Glomerular endothelial cell (primary cell): ENCODE measurements around the gene GPR55. TPM values are rescaled to one million over a fixed set of nuclear protein-coding genes. Genes with fewer than 3 reads are reported as not detected.

ENCODE experiments used
- DNase-seq: peaks from one replicate; pipeline ENCODE4 v3.0.0-alpha.2; 2011; ENCODE audit warnings: low read depth, low spot score; ENCODE audit errors: extremely low read depth
- total RNA-seq: library from RNA; depleted of rRNA; stranded (reverse); fragments of >200 nt; gene quantifications from 2 replicates; pipeline ENCODE4 v1.2.3, GENCODE V29; 2015

Gene GPR55
- total RNA-seq, 1 donor from 2014 or later = not detected

DNA sequence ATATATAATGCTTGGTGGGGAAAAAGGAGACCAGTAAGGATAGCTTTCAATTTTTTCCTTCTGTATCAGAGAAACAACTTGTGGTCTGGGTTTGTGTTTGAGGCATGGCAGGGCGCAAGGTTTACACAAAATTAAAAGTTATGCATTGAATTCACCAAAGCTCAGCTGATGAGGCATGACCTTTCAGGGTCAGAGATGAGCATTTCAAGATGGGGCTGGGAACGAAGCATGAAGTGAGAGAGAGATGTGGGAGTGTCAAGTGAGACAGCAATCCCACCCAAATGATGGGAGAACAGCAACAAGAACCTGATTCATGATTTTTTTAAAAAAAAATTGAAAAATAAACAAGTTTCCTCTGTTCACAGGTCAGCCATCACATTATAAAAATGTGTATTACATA is 4.9 kb downstream of the GPR55 start:
- no peak for DNase-seq

DNA sequence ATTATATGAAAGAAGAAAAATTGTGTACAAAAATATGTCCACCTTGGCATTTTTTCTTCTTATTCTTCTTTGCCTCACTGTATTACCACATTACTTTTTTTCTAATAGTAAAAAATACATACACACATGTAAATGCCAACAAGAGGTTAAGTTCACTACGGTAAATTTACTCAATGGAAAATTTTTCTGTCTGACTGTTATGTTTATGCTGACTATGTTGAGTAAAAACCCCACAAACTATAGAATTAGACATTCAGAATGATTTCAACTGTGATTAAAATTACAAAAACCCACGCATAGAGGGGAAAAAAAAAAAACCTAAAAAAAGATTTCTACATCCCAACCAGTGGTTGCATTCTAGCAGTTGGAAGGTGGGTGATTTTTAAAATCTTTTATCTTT is 5.4 kb downstream of the GPR55 start:
- no peak for DNase-seq

- no peak for DNase-seq
Measured at GRCh38 chr2:230919240-230919639, 5.8 kb downstream of the GPR55 start.

DNA sequence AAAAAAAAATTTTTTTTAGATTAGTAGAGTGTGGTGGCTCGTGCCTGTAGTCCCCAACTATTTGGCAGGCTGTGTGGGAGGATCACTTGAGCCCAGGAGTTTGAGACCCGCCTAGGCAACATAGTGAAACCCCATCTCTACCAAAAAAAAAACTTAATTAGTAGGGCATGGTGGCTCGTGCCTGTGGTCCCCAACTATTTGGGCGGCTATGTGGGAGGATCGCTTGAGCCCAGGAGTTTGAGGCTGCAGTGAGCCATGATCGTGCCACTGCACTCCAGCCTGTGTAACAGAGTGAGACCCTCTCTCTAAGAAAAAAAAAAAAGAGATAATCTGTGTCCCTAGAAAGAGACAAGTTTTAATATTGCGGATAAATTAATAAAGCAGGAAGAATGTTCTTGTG is 8.8 kb downstream of the GPR55 start:
- no peak for DNase-seq

DNA sequence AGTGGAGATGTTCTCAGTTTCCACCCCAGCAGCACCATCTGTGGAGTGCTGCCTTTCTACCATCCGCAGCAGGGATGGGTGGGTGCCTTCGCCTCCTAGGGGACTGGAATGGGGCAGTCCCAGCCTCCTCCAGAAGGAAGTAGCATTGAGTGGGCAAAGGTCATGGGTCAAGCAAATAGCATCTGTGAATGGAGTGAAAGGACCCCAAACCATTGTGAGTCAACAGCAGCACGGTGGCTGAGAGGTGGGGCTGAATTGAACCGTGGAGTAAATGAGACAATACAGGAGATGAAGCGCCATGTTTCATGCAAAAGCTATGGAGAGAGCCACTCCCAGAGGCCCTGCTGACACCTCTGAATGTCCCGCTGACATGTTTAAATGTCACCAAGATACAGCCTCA is 9.7 kb downstream of the GPR55 start:
- no peak for DNase-seq

DNA sequence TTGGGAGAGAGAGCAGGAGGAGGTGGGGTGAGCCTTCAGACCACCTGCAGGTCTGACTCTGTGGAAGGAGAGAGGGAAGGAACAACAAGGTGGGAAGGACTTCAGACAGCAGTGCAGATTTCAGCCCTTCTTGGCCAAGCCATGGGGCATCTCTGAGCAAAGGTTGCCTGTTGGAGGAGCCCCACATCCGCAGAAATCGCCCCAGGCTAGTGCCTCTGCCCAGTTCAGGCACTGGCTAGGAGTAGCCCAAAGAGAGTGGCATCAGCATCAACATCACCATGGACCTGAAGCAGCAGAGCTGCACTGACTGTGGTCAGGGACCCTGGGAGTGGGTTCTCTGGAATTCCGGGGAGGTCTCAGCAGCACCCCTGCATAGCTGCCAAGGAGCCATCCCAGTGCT is 10.2 kb downstream of the GPR55 start:
- DNase-seq = no peak

DNA sequence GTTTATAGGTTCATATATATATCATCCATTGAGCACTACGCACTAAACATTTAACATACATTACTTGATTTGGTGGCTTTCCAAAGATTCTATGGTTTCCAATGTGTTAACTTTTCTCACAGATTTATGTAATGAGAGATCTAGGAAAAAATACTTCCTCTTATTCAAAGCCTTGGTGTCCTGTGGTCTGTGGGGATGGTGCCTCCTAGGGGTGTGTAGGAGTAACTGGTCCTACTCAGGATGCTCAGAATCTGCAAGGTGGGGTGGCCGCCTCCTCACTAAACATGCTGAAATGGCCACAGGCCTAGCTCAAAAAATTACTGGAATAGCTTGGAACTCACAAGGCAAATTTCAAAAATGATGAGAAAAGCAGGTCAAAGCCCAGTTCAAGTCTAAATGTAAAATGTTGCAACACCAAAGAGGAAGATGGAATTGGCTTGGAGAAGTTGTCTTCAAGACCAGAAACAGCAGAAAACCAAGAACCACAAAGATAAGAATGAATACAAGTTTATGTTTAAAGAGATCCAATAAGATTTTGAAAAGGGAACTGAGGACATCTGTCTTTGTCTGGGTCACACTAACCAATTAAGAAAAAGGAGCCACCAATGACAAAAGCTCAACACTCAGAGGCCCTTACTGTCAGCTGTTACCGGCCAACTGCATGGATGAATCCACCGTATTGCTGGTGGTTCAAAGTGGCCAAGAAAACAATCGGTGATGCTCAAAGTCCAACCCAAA is 11.5 kb downstream of the GPR55 start:
- DNase-seq = no peak

DNA sequence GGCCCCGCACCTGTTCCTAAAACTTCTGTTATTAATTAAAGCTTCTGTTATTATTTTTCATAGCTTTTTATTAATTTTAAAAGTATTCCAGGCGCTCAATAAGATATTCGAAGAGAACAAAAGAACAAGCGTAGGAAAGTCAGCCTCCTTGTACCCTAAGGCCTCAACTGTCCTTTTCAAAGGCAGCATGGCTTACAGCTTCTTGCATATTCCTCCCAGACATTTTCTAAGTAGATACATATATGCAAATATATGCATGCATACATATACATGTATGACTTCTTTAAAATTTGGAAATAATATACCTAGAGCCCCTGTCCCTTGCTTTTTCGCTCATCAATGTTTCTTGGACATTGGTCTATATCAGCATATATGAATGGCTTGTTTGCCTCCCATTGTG is 12.3 kb downstream of the GPR55 start:
- DNase-seq = no peak

GRCh38 chr2:230912046-230912445 is 13.0 kb downstream of the GPR55 start:
- no peak for DNase-seq

DNA sequence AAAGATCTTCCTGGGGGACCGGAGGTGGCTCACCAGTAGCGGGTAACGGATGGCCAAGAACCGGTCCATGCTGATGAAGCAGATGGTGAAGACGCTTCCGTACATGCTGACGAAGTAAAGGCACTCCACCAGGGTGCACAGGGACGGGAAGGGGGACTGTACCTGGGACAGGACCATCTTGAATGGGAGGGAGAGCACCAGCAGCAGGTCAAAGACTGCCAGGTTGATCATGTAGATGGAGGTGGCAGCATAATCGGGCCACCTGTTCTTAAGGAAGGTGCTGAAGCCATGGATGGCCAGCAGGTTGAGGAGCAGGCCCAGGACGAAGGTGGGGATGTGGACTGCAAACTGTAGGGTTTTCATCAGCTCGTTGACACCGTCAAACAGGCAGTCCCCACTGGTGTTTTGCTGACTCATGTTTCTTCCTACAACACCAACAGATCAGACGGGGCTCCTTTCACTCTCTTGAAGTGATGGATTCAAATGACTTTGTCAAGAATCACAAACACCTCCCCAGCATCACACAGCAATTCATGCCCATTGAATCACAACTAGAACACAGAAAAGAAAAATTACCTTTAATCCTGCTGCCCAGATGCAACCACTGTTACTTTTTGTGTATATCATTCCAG is 14.4 kb downstream of the GPR55 start:
- DNase-seq = no peak

- DNase-seq = no peak
Measured at GRCh38 chr2:230909841-230910545, 15.0 kb downstream of the GPR55 start.

DNA sequence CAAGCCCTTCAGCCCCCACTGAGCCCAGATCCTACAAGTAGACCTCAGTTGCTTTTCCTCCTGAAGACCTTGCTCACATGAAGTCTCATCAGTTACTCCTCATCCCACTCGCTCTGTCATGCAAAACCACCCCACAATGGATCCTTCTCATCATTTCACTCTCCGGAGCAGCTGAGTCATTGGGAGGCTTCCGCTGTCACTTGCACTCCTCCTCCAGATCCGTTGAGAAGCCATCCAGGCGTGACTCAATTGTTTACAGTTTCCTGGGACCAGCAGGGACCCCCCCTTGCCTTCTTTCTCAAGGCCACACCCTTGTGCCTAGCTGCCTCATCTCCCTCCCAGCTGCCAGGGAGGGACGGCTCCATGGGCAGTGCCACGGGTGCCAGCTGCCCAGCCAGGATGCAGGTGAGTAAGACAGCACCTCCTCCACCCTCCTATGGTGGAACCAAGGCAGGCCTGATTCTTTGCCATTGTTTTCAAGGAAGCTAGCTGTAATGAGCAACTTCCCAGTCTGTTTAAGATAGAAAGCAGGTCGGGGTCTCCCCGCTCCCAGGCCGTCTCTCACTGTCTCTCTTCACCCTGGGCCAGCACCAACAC is 16.3 kb downstream of the GPR55 start:
- DNase-seq = no peak

- no peak for DNase-seq
Measured at GRCh38 chr2:230908092-230908594, 16.9 kb downstream of the GPR55 start.

GRCh38 chr2:230907361-230908091 is 17.5 kb downstream of the GPR55 start:
- no peak for DNase-seq

- DNase-seq = no peak
Measured at GRCh38 chr2:230906471-230907230, 18.4 kb downstream of the GPR55 start.

DNA sequence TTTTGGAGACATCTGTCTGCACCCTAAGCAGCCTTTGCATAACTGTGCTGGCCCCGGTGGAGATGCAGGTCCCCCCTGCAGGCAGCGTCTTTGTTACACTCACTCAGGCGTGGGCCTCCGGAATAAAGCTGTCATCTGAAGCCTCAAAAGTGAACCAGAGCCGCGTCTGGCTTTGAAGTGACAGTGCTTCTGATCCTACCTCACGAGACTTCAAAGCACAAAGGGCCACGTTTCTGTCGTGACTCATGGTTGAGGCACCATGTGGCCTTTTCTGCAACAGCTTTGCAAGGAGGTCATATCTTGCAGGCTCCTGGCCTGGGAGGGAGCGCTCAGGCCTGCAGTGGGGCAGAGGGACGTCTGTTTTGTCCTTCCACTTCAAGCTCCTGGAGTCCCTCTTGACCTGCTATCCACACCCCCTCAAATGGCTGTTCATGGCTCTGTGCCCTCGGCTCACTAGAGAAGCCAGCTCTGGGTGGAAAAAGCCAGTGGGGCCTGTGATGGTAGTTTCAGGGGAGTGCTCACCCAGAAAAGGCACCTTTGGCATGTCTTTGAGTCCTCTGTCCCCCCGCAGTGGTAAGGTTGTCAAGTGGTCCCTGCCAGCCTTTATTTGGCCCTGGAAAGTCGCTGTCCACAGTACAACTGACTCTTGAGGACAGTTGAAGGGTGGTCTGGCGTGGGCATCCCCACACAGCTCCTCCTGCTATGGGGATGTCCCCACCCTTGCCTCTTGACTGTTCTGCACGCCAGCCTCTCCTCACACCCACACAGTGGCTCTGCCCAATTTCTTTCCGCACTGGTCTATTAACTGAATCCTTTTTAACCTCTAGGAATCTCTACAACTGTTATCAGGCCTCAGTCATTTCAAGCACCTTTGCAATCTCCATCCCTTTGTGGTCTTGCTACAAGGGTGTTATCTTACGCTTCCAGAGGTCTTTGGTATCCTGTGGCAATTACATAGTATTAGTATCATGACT is 19.3 kb downstream of the GPR55 start:
- no peak for DNase-seq

GRCh38 chr2:230904856-230905447 is 20.1 kb downstream of the GPR55 start:
- no peak for DNase-seq
